Astrocyte of the cerebellum (primary cell): Measurements from ENCODE around the gene NOC2L.
"Not testable (repeated sequence)": the region's sequence is repeated elsewhere in the genome, so short reads cannot be mapped to it uniquely, and the experiment has no call there.

Experiments
- DNase-seq: peaks from one replicate; pipeline ENCODE4 v3.0.0-alpha.2; 2011; ENCODE audit warnings: low read depth
- H3K4me3 ChIP-seq: 2 replicates; pipeline ENCODE4 v1.5.1; 2011; ENCODE audit warnings: mild to moderate bottlenecking, low read depth, low read length, moderate library complexity
- in situ Hi-C: cut with HindIII; loops from 2 replicates; pipeline ENCODE4 v1.10.0; 2017; ENCODE audit warnings: low sequenced_read_pairs
- TF ChIP-seq, protein P1 (sequence below): IDR thresholded peaks from 2 replicates; pipeline ENCODE4 v1.5.1; 2012; ENCODE audit warnings: low read length, low read depth, moderate library complexity, mild to moderate bottlenecking; ENCODE audit errors: missing control alignments

NOC2L gene

DNA sequence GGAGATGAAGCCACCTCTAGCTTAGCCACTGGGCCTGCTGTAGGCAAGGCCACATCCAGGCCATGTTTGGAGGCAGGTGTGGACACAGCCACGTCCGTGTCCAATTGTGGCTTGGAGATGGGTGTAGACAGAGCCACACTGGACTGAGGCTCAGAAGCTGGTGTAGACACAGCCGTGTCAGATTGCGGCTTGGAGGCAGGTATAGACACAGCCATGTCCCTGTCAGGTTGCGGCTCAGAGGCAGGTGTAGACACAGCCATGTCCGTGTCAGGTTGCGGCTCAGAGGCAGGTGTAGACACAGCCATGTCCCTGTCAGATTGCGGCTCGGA is 20.7 kb upstream of the NOC2L start:
- H3K4me3 ChIP-seq: no peak overlapping the region
- TF ChIP-seq, protein P1, sequence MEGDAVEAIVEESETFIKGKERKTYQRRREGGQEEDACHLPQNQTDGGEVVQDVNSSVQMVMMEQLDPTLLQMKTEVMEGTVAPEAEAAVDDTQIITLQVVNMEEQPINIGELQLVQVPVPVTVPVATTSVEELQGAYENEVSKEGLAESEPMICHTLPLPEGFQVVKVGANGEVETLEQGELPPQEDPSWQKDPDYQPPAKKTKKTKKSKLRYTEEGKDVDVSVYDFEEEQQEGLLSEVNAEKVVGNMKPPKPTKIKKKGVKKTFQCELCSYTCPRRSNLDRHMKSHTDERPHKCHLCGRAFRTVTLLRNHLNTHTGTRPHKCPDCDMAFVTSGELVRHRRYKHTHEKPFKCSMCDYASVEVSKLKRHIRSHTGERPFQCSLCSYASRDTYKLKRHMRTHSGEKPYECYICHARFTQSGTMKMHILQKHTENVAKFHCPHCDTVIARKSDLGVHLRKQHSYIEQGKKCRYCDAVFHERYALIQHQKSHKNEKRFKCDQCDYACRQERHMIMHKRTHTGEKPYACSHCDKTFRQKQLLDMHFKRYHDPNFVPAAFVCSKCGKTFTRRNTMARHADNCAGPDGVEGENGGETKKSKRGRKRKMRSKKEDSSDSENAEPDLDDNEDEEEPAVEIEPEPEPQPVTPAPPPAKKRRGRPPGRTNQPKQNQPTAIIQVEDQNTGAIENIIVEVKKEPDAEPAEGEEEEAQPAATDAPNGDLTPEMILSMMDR: no peak
- in situ Hi-C loops: no loop called here
- no peak for DNase-seq

DNA sequence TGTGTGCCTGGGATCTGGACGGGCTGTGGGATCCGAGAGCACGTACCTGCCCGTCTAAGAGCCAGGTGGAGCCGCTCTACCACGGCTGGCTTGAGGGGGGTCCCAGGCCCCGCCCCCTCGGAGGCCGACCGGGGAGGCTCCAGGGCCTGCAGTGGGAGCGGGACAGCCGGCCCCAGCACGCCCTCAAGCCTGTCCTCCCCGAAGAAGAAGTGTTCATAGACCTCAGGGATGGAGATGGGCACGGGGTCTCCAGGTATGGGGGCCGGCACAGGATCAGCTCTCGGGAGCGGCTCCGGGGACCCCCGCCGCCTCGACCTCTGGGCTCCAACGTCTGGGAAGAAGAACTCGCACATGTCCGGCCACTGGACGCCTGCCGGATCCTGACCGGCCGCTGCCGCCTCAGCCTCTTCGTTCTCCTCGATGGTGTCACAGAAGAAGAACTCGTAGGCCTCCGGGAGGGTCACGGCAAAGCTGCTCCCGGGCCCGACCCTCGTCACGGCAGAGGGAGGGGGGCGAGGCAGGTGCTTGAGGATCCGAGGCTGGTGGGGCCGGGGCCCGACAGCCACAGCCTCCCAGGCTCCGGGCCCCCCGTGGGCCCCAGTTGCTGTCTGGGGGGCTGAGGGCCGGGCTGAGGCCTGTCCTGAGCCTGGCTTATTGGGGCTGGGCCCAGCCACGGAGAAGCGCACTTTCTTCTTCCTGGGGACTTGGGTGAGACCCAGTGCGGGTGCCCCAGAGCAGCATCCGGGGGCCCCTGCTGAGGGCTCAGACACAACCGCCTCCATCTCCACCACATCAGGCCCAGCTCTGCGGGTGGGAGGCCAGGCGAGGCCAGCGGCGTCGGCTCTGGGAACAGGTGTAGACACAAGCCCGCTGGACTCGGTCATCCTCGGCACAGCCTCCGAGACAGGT is 20.0 kb upstream of the NOC2L start:
- DNase-seq: no peak
- TF ChIP-seq, protein P1: no peak
- in situ Hi-C loops: no loop called here
- no peak overlapping the region for H3K4me3 ChIP-seq

DNA sequence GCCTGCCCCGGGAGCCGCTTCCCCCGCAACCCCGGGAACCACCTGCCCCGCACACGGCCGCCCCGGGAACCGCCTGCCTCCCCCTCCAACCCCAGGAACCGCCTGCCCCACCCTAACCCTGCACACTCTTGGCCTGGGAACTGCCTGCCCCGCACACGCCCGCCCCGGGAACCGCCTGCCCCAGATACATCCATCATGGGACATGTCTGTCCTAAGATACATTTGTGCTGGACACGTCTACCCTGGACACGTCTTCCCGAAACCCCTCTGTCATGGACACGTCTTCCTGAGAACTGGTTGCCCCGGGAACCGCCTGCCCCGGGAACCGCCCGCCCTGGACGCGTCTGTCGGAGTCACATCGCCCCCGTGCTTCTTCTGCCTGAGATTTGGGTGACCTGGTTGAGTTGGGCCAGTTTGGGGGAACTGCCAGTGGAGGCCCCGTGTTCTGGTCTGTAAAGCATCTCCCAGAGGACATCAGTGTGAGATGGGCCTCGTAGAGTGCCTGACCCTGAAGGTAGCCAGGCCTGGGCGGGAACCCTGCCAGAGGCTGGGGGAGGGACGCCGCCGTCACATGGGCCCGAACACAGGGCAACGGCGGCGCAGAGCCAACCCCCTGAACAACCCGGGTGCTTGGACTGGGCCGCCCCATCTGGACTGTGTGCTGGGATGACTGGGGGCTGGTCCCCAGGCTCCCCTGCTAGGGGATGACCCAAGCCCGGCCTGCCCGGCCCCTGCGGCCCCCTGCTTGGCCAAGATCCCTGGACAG is 19.2 kb upstream of the NOC2L start:
- no peak overlapping the region for H3K4me3 ChIP-seq
- in situ Hi-C loops: no loop called here
- DNase-seq: no peak
- TF ChIP-seq, protein P1: no peak

DNA sequence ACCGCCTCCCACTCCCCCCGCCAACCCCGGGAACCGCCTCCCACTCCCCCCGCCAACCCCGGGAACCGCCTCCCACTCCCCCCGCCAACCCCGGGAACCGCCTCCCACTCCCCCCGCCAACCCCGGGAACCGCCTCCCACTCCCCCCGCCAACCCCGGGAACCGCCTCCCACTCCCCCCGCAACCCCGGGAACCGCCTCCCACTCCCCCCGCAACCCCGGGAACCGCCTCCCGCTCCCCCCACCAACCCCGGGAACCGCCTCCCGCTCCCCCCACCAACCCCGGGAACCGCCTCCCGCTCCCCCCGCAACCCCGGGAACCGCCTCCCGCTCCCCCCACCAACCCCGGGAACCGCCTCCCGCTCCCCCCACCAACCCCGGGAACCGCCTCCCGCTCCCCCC is 17.7 kb upstream of the NOC2L start:
- H3K4me3 ChIP-seq, DNase-seq, in situ Hi-C loops: not testable (repeated sequence)

DNA sequence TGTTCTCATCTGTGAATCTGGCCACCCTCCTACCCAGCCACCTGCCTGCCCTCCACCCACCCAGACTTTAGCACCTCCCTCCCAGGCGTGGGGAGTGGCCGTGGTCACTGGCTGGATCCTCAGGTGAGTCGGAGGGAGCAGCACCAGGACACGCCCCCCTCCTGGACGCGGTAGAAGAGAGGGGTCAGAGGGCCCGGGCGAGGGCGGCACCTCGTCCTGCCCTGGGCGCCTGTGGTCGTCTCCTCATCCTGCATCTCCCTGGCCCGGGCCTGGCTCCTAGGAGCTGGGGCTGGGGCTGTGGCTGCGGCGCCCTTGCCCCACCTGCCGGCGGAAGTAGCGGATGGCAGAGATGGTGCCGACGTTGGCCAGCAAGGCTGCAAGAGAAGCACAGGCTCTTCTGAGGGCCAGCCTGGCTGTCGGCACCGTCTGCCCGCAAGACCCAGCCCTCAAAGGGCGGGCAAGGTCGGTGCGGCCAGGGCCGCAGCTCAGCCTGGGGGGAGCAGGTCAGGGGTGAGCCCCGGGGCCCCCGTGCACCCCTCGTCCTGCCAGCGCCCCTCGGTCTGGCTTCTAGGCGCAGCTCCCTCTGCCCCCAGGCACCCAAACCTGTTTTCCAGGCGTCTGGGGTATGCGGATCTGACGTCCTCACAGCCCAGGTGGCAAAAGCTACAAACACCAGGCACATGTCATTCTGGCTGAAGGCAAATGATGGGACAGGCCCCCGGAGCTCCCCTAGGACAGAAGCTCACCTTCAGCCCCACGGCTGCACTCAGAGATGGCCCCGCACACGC is 17.0 kb upstream of the NOC2L start:
- in situ Hi-C loops: no loop called here
- TF ChIP-seq, protein P1: peak; percentile 52
- no peak for DNase-seq
- H3K4me3 ChIP-seq: no peak overlapping the region

DNA sequence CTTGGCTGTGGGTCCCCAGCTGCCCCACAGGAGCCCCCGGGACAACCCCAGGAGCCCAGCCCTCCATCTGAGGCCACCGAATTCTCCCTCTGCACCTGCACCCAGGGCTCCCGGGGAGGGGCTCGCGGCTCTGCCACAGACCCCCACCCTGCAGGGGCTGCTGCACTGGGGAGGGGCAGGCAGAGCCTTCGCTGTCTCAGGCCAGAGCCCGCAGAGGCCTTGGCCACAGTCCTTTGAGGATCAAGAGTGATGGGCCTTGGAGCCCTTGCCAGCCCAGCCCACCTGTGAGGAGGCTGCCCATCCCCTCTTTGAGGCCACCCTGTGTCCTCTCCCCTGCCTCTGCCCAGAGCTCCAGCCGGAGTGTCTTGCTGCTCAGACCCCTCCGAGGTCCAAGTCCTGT is 16.3 kb upstream of the NOC2L start:
- in situ Hi-C loops: no loop called here

More for the DNA sequence above, 16.3 kb upstream of the NOC2L start:
- TF ChIP-seq, protein P1: no peak
- H3K4me3 ChIP-seq: no peak overlapping the region
- no peak for DNase-seq
